ENCODE results near the gene FADS1. TPM values are rescaled to one million over a fixed set of nuclear protein-coding genes. Genes with fewer than 3 reads are reported as not detected.

Gene FADS1
- total RNA-seq, 1 donor from 2014 or later, result 155 TPM

DNA sequence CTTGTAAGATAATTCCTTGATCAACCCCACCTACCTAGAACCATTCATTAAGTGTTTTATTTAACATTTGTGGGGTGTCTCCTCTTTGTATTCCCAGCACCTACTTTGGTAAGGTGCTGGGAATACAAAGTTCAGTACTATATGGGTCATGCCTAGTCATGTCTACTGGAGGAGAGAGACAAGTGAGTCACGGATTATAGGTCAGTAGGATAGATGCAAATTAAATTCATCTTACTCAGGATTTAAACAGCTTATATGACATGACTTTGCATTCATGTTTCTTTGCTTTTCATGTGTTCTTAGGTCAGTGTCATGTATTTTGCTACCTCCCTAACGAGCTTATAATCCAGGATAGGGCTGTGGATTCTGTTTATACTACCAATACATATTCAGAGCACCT is 3.4 kb upstream of the FADS1 start:
- no peak for TF ChIP-seq CTCF (IDR thresholded peaks at IDR 0.05; ENCODE audit: partially characterized antibody, unreplicated experiment)
- Mint-ChIP-seq H3K36me3 (ENCODE audit: unreplicated experiment) (no peaks in the 10 kb centered on the region), H3K27me3 (ENCODE audit: unreplicated experiment) (peaks cover 7% of the 10 kb centered on the region), H3K9me3 (ENCODE audit: unreplicated experiment) (peaks cover 12% of the 10 kb centered on the region), H3K4me3 (ENCODE audit: unreplicated experiment) (no peak overlapping the region), H3K4me1 (ENCODE audit: low read depth, unreplicated experiment) (peaks cover 7% of the 10 kb centered on the region), H3K27ac (ENCODE audit: unreplicated experiment) (no peak overlapping the region)
- DNase-seq, result no peak

DNA sequence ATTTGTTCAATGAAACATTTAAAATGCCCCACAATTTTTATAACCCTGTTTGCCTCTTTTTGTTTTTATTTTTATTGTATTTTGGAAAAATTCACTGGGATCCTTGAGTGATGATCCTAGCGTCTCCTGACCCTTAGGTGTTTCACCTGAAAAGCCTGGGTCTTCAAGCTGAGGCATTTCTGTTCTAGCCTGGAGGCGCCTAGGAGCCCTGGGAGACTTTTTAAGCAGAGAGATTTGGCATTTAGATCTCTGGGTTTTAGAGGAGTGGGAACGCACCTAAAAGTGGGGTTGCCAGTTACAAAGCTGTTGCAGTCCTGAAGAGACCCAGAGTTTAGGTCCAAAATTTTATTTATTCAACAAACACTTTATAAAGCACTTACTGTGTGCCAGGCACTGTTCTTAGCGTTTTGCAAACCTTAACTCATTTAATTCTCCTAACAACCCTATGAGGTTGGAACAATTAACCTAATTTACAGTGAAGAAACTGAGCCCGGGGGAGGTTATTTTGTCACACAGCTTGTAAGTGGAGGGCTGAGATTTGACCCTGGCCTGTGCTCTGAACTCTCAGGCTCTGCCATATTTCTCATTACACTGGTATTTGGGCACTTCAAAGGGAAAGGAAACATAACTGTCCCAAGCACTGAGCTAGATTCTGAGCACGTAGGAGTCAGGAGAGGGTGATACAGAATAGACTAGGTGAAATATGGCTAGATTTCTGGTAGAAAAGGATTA is 834 bp upstream of the FADS1 start:
- Mint-ChIP-seq H3K27me3 (ENCODE audit: unreplicated experiment) (peaks cover 11% of the 10 kb centered on the region), H3K36me3 (ENCODE audit: unreplicated experiment) (peaks cover 4% of the 10 kb centered on the region), H3K4me3 (ENCODE audit: unreplicated experiment) (peak overlapping the region; percentile 81), H3K27ac (ENCODE audit: unreplicated experiment) (peak overlapping the region; percentile 60), H3K4me1 (ENCODE audit: low read depth, unreplicated experiment) (peaks cover 16% of the 10 kb centered on the region), H3K9me3 (ENCODE audit: unreplicated experiment) (peaks cover 14% of the 10 kb centered on the region)
- no peak for DNase-seq
- TF ChIP-seq CTCF (IDR thresholded peaks at IDR 0.05; ENCODE audit: partially characterized antibody, unreplicated experiment), result no peak

DNA sequence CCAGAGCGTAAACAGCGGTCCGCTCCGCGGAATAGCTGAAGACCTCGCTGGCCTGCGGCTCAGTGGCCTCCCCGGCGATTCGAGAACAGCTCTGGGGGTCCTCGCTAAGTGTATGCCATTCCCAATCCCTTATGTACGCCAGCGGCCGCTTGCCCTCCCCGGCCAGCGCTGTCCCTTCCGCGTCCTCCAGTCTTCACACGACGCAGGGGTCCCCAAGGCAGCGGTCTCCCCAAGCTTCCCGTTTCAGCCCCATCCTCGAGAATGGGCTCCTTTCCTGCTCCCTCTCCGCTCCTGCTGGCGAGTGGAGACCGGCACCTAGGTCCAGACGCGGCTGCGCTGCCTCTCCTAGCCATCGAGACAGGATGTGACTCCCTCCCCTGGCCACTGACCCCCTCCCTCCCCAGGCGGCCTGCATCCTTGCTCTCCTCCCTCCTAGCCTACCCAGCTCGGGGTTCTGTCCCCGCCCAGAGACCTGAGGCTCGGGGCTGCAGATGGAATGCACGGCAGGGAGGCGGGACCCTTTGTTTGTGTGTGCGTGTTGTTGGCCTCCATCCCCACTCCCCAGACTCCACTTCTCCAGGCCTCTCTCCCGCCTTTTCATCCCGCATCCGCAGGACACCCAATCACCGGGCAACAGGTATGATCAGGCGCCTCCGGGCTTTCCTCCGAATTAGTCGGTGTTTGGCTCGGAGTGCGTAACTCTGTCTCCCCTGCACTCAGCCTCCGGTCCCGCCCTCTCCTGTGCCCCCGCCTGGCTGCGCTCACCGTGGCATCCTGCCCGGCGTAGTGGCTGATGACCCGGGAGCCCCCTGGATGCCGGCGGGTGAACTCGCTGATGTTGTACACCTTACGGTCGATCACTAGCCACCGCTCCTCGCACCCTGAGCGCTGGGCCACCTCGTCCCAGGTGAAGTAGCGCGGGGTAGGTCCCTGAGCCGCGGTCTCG is 740 bp downstream of the FADS1 start:
- peaks cover 4% of the 10 kb centered on the region for H3K36me3 Mint-ChIP-seq (ENCODE audit: unreplicated experiment)
- DNase-seq, result peak; percentile 79
- peaks cover 11% of the 10 kb centered on the region for H3K27me3 Mint-ChIP-seq (ENCODE audit: unreplicated experiment)
- H3K9me3 Mint-ChIP-seq (ENCODE audit: unreplicated experiment), result peaks cover 19% of the 10 kb centered on the region
- peaks cover 16% of the 10 kb centered on the region for H3K4me1 Mint-ChIP-seq (ENCODE audit: low read depth, unreplicated experiment)
- no peak for TF ChIP-seq CTCF (IDR thresholded peaks at IDR 0.05; ENCODE audit: partially characterized antibody, unreplicated experiment)
- H3K27ac Mint-ChIP-seq (ENCODE audit: unreplicated experiment), result peak overlapping the region; percentile 99
- H3K4me3 Mint-ChIP-seq (ENCODE audit: unreplicated experiment), result peak overlapping the region; percentile 99

DNA sequence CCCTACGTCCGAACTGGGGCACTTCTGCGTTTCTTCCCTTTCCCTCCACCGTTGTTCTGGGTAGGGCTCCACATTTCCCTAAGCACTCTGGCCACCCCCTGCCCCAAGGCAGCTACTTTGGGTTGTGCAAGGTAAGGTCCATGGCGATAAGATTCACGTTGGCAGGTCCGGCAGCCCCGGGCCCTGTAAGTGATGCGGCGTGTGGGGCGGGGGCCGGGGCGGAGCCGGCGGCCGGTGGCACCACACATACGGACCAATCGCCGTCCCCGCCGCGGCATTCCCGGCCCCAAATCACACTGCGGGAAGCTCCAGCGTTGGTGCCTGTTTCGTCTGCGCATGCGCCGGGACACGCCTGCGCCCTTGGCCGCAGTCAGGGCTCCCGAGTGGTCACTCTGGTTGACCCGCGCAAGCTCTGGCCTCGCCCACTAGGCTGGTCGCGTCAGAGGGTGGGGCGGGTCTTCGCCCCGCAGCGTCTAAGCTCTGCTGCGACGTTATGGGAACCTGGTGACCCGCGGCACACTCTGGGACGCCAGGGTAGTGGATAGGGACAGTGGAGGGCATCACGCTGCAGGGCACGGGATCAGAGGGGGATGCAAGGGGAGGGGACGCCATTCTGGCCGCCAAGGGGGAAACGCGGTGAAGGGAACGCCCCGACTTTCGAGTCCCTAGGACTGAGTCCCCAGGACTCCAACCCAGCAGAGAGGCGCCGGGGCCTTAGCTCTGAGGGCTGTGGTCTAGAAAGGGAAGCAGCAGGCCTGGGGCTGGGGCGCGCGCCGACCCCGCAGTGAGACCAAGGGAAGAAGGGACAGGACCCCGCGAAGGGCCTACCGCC is 1.6 kb downstream of the FADS1 start:
- Mint-ChIP-seq H3K4me3 (ENCODE audit: unreplicated experiment) (peak overlapping the region; percentile 99), H3K27me3 (ENCODE audit: unreplicated experiment) (peaks cover 12% of the 10 kb centered on the region), H3K4me1 (ENCODE audit: low read depth, unreplicated experiment) (peaks cover 16% of the 10 kb centered on the region), H3K36me3 (ENCODE audit: unreplicated experiment) (peaks cover 4% of the 10 kb centered on the region), H3K9me3 (ENCODE audit: unreplicated experiment) (peaks cover 19% of the 10 kb centered on the region), H3K27ac (ENCODE audit: unreplicated experiment) (peak overlapping the region; percentile 99)
- no peak for TF ChIP-seq CTCF (IDR thresholded peaks at IDR 0.05; ENCODE audit: partially characterized antibody, unreplicated experiment)
- peak; percentile 98 for DNase-seq

Measured in glutamatergic neuron (in vitro differentiated cells).